AG04449 (cell line): ENCODE data around the gene INO80C.

Source experiments
- CTCF ChIA-PET: fragments of 350-600 bp; formaldehyde crosslinking; extraction: SDS; loops from one replicate; lab custom pipeline; 2021; ENCODE audit warnings: antibody characterized with exemption; lab: Yijun Ruan, JAX
- POLR2A ChIA-PET: fragments of 400-600, 350-600 bp; formaldehyde crosslinking; extraction: SDS; loops from one replicate; lab custom pipeline; 2020; ENCODE audit warnings: antibody characterized with exemption, inconsistent platforms; lab: Yijun Ruan, JAX
- DNase-seq: peaks from one replicate; pipeline ENCODE4 v3.0.0-alpha.2; 2010; ENCODE audit warnings: low read depth, low spot score
- H3K4me3 ChIP-seq: 2 replicates; pipeline ENCODE4 v1.5.1; 2011; ENCODE audit warnings: low read depth, mild to moderate bottlenecking, control low read depth, low read length
- TF ChIP-seq, protein P1 (sequence below): IDR thresholded peaks from one replicate; pipeline ENCODE4 v1.5.1; 2011; ENCODE audit warnings: mild to moderate bottlenecking, moderate library complexity, low read length, control low read depth, inconsistent platforms; ENCODE audit not compliant: insufficient read depth; ENCODE audit errors: missing control alignments

INO80C gene

DNA sequence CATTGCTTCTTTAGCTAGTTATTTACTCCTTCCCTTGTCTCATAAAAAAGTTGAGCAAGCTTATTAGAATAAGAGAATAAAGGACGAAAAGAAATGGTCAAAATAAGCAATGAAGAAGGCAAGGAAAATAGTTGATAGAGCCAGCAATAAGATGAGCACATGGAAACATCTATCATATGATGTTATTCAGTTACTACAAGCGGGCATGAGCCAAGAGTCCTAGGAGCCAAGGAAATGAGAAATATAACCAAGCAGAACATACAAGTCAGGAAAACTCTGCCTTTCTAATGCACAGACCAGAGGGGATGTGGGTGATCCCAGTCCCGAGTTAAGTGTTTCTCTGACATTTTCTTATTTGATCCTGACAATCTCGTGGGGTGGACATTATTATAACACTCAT lies 33.9 kb downstream of the INO80C start:
- CTCF ChIA-PET = no interaction called here
- POLR2A ChIA-PET = no interaction called here
- H3K4me3 ChIP-seq = no peak overlapping the region
- TF ChIP-seq, protein P1, sequence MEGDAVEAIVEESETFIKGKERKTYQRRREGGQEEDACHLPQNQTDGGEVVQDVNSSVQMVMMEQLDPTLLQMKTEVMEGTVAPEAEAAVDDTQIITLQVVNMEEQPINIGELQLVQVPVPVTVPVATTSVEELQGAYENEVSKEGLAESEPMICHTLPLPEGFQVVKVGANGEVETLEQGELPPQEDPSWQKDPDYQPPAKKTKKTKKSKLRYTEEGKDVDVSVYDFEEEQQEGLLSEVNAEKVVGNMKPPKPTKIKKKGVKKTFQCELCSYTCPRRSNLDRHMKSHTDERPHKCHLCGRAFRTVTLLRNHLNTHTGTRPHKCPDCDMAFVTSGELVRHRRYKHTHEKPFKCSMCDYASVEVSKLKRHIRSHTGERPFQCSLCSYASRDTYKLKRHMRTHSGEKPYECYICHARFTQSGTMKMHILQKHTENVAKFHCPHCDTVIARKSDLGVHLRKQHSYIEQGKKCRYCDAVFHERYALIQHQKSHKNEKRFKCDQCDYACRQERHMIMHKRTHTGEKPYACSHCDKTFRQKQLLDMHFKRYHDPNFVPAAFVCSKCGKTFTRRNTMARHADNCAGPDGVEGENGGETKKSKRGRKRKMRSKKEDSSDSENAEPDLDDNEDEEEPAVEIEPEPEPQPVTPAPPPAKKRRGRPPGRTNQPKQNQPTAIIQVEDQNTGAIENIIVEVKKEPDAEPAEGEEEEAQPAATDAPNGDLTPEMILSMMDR = no peak
- no peak for DNase-seq

DNA sequence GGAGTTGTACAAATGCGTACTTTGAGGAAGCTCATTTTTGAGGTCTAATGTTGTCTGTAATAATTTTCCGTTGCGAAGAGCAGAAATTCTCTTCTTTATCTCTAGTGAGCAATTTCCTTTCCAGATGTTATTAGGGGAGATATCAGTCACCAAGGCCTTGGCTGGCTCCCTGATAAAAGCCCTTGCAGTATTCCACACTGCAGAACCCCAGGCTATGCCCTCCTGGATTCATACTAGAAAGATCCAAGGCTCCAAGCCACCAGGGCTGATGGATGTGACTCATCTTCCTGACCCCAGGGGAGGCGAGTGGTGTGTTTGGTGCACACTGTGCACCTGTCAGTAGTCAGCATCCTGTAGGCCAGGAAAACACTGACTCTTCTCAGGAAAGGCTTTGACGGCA lies 34.7 kb downstream of the INO80C start:
- no peak overlapping the region for H3K4me3 ChIP-seq
- CTCF ChIA-PET = no interaction called here
- TF ChIP-seq, protein P1 = no peak
- POLR2A ChIA-PET = no interaction called here
- DNase-seq = no peak

DNA sequence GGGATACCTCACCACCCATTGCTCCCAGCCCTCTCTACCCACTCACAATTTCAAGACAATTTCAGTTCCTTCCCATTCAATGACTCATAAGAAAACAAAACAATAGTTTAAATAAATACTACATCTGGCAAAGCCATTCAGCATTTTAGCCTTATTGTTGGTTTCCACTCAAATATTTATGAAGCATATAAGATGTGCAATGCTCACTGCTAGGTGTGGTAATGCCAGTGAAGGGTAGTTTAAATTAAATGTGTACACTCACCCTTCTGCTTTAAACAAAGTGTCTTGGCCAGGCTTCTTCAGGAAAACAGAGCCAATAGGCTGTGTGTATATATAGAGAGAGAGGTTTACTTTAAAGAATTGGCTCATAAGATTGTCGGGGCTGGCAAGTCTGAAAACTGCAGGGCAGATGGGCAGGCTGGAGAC lies 37.0 kb downstream of the INO80C start:
- POLR2A ChIA-PET = no interaction called here
- DNase-seq = no peak
- H3K4me3 ChIP-seq = no peak overlapping the region
- TF ChIP-seq, protein P1 = no peak
- CTCF ChIA-PET = no interaction called here

DNA sequence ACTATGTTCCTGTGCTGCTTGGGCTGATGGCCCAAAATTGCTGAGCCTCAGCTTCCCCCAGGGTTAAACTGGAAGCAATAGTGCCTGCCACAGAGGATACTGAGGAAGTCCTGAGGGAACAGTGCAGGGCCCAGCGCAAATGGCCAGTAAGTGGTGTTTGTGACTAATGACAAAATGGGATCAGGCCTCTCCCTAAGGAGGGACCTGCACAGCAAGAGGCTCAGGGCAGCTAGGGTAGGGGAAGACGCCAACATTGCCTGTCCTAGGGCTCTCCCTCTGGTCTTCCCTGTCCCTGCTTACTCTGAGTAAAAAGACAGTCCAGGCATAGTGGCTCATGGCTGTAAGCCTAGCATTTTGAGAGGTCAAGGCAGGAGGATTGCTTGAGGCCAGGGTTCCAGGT lies 37.8 kb downstream of the INO80C start:
- CTCF ChIA-PET = no interaction called here
- TF ChIP-seq, protein P1 = no peak
- no peak for DNase-seq
- H3K4me3 ChIP-seq = no peak overlapping the region
- POLR2A ChIA-PET = no interaction called here

DNA sequence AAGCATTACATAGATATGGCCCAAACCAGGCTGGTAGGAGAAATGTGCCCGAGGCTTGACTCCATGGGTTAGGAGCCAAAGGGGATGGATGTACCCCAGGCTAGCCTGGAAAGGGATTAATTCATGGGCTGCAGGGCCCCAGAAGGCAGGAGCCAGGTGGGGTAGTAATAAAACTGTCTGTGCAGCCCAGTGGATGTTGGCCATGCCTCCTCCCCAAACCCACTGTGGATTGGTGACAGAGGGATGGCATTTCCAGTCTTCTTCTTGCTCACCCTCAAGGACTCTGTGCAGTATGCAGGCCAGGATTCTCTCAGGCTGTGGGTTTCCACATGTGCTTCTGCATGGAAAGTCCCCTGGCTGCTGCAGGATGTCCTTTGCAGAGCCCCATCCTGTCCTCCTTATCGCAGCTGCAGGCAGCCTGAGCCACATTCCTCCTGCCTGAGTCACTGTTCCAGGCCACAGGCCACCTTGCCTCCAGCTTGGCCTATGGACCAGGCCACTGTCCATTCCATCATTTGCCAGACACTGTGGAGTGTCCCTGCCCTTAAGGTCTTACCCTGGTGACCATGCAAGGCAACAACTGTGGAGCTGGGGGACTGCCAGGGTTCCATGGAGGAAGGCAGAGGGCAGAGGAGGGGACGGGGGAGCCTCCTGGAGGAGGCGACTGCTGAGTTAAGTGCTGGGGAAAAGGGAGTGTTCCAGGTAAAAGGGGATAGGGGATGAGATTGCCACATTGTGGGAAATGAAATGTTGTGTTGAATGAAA lies 38.9 kb downstream of the INO80C start:
- no peak overlapping the region for H3K4me3 ChIP-seq
- POLR2A ChIA-PET = interaction anchor here (0.6 kb wide), 1 partner anchor 20 kb away, joined by 4 read pairs; no protein-coding TSS in a partner anchor
- CTCF ChIA-PET = no interaction called here
- no peak for DNase-seq
- TF ChIP-seq, protein P1 = no peak

DNA sequence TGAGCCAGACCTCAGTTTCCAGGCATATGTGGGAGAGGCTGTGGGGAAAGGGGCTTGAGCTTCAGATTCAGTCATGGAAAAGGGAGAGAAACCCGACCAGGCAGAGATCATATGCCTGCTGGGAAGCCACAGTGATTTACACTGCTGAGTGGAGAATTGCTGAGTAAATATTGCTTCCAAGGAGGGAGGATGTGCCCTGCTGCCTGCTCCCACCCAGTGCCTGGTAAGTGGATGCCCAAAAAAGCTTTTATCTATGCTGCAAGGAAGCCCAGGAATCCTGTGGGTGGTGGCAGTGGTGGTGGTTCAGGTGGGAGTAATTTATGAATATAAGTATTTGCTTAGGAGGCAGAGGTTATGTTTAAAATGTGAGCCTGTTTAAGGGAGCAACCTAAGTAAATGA lies 39.5 kb downstream of the INO80C start:
- DNase-seq = no peak
- ChIA-PET CTCF (interaction anchor here (0.9 kb wide), 1 partner anchor 12 kb away, joined by 3 read pairs; no protein-coding TSS in a partner anchor), POLR2A (no interaction called here)
- TF ChIP-seq, protein P1 = no peak
- H3K4me3 ChIP-seq = no peak overlapping the region
